Right lobe of liver (tissue), 4 donors: ENCODE data around the gene MRPL46.

ENCODE experiments used
- POLR2A ChIP-seq: fragments of 450-650 bp; IDR thresholded peaks from one replicate; pipeline ENCODE4 v1.6.1; 2017; ENCODE audit warnings: antibody characterized with exemption, mild to moderate bottlenecking
- TF ChIP-seq, protein P1 (sequence below), 4 donors: fragments of 200-600 bp in 3 of 4; fragments of 450-650 bp in 1 of 4; IDR thresholded peaks; one replicate each; pipeline versions ENCODE4 v1.5.1 to v1.8.0; 2016 to 2022; ENCODE audit warnings: antibody characterized with exemption in 4 of 4, mild to moderate bottlenecking in 2 of 4
- donor health status: DM: no; HTN: no; CAD: no.
- donor health status: DM: no; HTN: no; CAD: no.
- donor health status: DM: no; HTN: yes; CAD: no.

DNA sequence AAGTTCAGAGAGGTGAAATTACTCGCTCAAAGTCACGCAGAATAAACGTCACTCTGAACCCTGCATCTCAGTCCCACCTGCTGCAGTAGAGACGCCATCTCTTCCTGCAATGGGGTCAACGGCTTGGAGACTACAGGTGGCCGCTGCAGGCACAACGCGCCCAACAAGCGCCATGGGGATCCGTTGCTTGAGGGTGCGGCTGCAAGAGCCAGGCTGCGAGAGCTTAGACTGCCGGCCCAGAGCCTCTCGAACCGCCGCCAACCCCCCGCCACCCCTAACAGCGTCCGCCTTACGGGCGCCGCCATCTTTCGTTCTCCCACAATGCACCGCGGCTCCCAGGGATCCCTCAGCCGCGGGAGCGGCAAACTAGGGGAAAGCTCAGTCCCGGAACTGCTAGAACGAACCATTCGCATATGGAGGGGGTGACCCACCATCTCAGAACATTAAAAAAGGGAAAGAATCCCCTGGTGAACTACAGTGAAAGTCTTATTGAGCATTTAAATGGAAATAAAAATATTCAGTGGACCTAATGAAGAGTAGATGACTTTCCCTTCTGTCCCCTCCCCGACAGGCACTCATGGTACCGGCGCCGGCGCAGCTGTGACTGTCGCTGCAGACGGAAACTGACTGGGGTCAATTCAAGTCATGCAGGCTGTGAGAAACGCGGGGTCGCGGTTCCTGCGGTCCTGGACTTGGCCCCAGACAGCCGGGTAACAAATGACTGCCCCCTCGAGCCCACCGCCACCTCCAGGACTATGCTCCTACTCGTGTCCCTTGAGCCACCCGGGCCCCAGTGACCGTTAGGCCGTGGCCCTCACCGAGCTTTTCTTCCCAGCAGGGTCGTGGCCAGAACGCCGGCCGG lies at the start of gene MRPL46, which contains the start of gene MRPS11:
- TF ChIP-seq, protein P1, sequence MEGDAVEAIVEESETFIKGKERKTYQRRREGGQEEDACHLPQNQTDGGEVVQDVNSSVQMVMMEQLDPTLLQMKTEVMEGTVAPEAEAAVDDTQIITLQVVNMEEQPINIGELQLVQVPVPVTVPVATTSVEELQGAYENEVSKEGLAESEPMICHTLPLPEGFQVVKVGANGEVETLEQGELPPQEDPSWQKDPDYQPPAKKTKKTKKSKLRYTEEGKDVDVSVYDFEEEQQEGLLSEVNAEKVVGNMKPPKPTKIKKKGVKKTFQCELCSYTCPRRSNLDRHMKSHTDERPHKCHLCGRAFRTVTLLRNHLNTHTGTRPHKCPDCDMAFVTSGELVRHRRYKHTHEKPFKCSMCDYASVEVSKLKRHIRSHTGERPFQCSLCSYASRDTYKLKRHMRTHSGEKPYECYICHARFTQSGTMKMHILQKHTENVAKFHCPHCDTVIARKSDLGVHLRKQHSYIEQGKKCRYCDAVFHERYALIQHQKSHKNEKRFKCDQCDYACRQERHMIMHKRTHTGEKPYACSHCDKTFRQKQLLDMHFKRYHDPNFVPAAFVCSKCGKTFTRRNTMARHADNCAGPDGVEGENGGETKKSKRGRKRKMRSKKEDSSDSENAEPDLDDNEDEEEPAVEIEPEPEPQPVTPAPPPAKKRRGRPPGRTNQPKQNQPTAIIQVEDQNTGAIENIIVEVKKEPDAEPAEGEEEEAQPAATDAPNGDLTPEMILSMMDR (IDR thresholded peaks at IDR 0.05): no peak
- TF ChIP-seq POLR2A: peak; percentile 67
